ENCODE data around the gene ACTL9.

ACTL9 gene

GRCh38 chr19:8688930-8689329, 9.7 kb downstream of the ACTL9 start:
- peak in 1 of 10 donors; percentile 25 for DNase-seq
- intact Hi-C loops (cut with DNase I), result no loop called here

- no peak for DNase-seq
- intact Hi-C loops (cut with DNase I), result no loop called here
These were observed 12.0 kb downstream of the ACTL9 start for GRCh38 chr19:8686549-8686948.

GRCh38 chr19:8684001-8684902, 14.3 kb downstream of the ACTL9 start:
- intact Hi-C loops (cut with DNase I), result no loop called here
- peak in 1 of 10 donors; percentile 72 for DNase-seq

- no peak for DNase-seq
- intact Hi-C loops (cut with DNase I), result no loop called here
These were observed 15.7 kb downstream of the ACTL9 start for GRCh38 chr19:8682931-8683330.

GRCh38 chr19:8682472-8682871, 16.1 kb downstream of the ACTL9 start:
- no peak for DNase-seq
- intact Hi-C loops (cut with DNase I), result no loop called here

- intact Hi-C loops (cut with DNase I), result no loop called here
These were observed 17.1 kb downstream of the ACTL9 start for GRCh38 chr19:8681345-8682029.

GRCh38 chr19:8680676-8681344, 17.8 kb downstream of the ACTL9 start:
- peak in 1 of 10 donors; percentile 16 for DNase-seq
- intact Hi-C loops (cut with DNase I), result no loop called here

More at GRCh38 chr19:8681345-8682029, 17.1 kb downstream of the ACTL9 start:
- DNase-seq, result no peak

GRCh38 chr19:8678244-8678807, 20.3 kb downstream of the ACTL9 start:
- intact Hi-C loops (cut with DNase I), result no loop called here

GRCh38 chr19:8675066-8675465, 23.5 kb downstream of the ACTL9 start:
- no peak for DNase-seq
- intact Hi-C loops (cut with DNase I), result no loop called here

More at GRCh38 chr19:8678244-8678807, 20.3 kb downstream of the ACTL9 start:
- no peak for DNase-seq

- intact Hi-C loops (cut with DNase I), result no loop called here
- DNase-seq, result peak in 1 of 10 donors; percentile 49
These were observed 25.2 kb downstream of the ACTL9 start for GRCh38 chr19:8673276-8673891.

- intact Hi-C loops (cut with DNase I), result no loop called here
- DNase-seq, result peak in 1 of 10 donors; percentile 55
These were observed 31.7 kb downstream of the ACTL9 start for GRCh38 chr19:8666814-8667405.

GRCh38 chr19:8665468-8666213, 33.0 kb downstream of the ACTL9 start:
- peak in 1 of 10 donors; percentile 7 for DNase-seq
- intact Hi-C loops (cut with DNase I), result no loop called here

GRCh38 chr19:8664671-8665057, 33.9 kb downstream of the ACTL9 start:
- peak in 2 of 10 donors; percentile 16 to 52 for DNase-seq

GRCh38 chr19:8663920-8664670, 34.5 kb downstream of the ACTL9 start:
- intact Hi-C loops (cut with DNase I), result no loop called here
- DNase-seq, result peak in 2 of 10 donors; percentile 32 to 39

More at GRCh38 chr19:8664671-8665057, 33.9 kb downstream of the ACTL9 start:
- intact Hi-C loops (cut with DNase I), result no loop called here

GRCh38 chr19:8662263-8662662, 36.3 kb downstream of the ACTL9 start:
- intact Hi-C loops (cut with DNase I), result no loop called here
- DNase-seq, result peak in 2 of 10 donors; percentile 3 to 13

GRCh38 chr19:8659905-8660304, 38.7 kb downstream of the ACTL9 start:
- no peak for DNase-seq
- intact Hi-C loops (cut with DNase I), result loop anchor here (5.0 kb wide), 1 partner anchor 37 kb away; the partner anchor contains the start of gene ACTL9

GRCh38 chr19:8657869-8658268, 40.7 kb downstream of the ACTL9 start:
- no peak for DNase-seq
- intact Hi-C loops (cut with DNase I), result loop anchor here (5.0 kb wide), 1 partner anchor 39 kb away; the partner anchor contains the start of gene ACTL9

GRCh38 chr19:8655340-8655709, 43.3 kb downstream of the ACTL9 start:
- DNase-seq, result no peak
- intact Hi-C loops (cut with DNase I), result loop anchor here (2.0 to 5.0 kb wide), 2 partner anchors 42 to 421 kb away; partner anchors contain the start of gene ACTL9

All from posterior cingulate gyrus (tissue), 11 donors.